ENCODE data around the gene ARHGAP29.

The ARHGAP29 gene

DNA sequence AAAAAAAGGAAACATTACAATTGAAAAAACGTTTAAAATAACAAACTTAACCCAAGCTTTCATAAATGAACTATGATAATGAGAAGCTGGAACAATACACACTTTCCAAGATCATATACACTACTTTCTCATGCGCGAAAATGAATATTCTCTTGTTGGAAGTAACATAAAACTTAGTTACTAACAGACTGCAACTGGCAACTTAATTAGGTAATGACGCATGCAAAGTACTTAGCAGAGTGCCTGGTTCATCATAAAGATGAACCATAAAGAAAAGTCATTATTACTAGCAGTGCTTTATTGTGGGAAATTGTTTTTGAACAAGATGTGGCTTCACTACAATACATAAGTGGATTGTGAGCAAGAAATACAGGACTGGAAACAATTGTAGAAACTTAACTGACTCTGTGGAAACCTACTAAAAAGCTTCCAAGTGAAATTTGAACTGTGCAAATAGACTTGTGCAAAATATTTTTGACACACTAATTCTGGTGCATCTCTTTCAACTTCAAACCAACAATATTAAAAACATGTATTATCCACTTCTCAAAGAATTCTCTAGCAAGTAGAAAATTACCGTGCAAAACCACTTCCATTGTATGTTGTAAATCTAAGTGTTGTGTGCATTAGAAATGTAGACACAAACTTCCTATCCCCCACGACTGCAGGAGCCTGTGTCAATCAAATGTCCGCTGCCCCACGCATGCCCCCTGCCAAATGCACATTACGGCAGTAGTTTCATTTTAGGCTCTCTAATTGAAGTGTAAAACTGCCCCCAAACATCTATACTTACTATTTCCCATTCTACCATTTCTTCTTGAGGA, 2.0 kb downstream of the ARHGAP29 start:
- no peak for DNase-seq

DNA sequence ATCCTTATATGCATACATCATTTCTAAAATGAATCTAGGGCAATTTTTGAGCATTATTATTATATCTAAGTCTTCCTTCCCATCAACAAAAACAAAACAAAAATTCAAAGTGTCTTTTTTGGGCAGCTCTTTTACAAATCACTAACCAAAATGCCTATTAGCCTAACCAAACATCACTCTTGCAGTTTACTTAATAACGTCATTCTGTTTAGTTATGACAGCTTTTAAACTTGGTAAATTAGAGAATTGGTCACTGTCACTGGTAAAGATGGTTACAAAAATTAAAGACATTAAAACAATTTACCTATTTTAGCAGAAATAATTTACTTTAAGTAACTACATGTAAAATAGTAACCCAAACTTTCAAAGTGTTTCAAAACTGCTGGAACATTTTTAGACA, 2.8 kb downstream of the ARHGAP29 start:
- DNase-seq: no peak

DNA sequence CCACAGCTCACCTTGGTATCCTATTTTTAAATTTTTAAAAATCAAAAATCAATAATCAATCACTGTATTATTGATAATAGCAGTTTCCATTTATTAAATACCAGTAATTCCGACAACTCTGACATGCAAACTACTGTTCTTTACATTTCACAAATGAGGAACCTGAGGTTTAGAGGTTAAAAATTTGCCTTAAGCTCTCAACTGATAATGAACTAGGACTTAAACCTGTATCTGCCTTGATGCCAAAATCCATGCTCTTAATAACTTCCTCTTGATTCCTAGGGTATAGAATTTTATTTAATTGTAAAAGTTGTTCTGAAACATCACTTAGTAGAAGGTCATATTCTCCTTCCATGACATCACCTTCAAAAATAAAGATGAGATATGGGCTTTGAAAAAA, 5.6 kb downstream of the ARHGAP29 start:
- DNase-seq: no peak

DNA sequence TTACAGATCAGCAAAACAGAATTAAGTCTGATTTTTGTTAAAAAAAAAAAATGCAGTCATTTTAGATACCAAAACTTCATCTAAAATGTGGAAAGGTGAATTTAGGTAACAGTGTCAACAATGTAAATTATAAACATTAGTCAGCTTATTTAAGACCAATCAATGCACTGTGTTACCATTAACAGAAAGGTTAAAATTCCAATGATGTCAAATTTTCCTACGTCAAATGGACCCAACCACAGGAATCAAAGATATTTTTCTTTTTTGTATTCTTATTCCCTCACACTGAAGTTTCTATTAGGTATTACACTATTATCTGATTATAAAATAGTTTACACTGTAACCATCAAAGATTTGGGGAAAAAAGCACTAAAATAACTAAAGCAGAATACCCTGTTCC, 6.5 kb downstream of the ARHGAP29 start:
- DNase-seq: no peak

DNA sequence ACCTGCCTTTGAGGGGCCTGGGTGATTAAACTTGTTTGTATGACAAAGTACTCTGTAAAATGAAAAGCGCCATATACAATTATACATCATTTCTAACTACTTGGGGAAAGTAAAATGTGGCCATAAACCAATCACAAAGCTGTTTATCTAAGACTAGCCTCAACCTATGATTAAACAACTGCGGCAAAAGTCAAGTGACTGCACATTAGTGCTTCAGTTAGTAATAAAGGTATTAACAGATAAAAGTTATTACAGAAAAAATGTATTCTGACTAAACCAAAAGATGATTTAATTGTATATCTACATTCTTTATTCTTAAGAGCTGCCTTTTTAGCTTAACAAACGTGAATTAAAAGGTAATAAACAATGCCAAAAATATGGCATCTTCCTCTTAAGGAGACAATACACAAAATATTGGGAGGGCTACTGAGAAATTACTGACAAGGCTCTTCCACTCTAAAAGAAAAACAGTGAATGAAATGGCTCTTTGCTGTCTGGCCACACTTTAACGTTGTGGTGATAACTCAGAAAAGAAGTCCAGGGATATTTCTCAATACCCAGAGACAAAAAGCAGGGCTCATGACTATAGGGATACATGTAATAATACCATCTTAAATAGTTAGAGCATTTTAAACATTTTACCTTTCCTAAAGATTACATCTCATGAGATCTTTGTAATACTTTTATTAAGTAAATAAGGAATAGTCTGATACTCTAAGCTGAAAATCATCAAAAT, 8.6 kb downstream of the ARHGAP29 start:
- no peak for DNase-seq

DNA sequence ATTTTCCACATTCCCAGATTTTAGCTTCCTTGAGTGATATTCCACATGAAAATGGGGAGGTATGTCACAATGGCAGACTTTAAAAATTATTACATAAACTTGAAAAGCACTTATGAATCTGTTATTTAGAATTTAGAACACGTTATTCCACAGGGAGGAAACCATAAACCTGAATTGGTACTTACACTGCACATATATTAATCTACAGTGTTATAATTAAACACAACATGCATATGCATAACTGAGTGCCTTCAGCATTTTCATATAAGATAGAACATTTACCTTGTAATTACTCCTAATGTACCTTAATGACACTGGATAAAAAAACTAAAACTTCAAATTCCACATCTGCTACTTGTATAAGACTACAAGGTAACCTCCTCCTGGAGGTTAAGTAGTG, 9.8 kb downstream of the ARHGAP29 start:
- DNase-seq: no peak

DNA sequence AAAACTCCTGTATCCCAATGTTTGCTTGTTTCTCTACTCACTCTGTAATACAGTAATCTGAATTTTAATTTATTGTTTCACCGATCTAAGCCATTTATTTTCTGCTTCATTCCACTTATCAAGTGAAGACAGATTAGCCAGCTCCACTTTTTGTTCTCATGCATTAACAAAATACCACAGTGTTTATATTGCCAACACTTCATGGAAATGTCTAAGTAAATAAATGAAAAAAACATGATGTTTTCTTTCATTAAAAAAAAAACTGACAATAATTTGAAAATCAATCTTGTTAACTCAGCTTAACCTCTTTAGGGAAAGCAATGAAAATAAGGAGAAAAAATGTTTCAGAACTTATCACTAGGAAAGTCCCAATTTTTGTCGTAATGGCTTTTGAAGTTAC, 11.5 kb downstream of the ARHGAP29 start:
- no peak for DNase-seq

DNA sequence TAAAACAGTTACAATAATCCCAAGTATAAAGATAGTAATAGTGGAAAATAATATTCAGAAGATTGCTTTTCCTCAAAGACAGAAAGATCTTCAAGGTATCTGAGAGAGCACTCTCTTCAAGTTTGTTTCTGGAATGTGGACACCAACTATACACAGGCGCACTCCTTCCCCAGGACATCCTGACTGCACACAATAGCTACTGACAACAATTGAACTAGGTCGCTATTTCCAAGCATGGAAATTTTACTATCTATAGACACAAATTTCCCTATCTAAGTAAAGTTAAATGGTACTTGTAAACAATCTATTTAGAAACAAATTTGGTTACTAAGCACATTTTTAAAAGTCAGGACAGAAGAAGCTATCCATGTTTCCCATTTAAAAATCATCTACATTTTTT, 19.1 kb downstream of the ARHGAP29 start:
- no peak for DNase-seq

DNA sequence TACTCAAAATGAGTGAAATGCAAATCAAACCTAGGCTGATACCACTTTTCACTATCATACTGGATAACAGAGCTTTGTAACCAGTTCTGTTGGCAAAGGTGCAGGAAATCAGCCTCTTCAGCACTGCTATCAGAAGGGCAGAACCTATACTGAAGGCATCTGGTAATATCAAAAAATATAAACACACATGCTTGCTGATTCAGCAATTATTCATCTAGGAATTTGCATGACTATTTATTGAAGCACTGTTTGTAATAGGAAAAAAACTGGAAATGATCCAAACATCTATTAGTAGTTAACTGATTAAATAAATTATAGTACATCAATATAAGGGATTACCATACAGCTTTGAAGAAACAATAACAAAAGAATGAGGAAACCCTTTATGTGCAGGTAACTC, 21.4 kb downstream of the ARHGAP29 start:
- no peak for DNase-seq

DNA sequence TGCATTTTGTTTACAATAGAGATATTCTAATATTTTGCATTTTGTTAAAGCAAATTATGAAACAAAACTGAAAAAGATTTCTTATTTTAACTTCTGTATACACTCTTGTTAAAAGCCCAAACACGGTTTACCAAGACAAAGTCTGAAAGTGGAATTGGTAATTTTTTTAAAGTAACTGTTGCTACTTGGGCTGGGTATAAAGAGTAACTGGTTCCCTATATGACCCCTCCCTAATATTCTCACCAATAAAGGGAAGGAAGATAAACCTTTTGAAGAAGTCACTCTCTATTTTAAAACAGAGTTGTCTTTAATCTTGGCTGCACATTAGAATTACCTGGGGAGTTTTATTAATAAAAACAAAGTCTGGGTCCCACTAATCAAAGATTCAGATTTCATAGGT, 27.4 kb downstream of the ARHGAP29 start:
- no peak for DNase-seq

DNA sequence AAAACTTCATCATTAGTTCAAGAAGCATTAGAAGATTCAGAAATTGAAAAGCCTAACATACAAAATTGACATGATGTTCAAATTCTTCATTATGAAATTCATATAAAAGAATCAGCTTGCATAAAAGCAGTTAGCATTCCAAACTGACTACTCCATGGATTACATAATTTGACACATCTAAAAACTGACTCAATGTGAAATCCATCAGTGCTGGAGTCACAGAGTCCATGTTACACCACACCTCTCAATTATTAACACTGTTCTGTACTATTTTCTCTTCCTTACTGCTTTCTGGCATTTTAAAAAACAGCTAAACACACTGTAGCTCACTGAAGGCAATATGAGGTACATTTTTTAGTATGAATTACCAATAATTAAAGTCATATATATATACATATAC, 28.0 kb downstream of the ARHGAP29 start:
- no peak for DNase-seq

DNA sequence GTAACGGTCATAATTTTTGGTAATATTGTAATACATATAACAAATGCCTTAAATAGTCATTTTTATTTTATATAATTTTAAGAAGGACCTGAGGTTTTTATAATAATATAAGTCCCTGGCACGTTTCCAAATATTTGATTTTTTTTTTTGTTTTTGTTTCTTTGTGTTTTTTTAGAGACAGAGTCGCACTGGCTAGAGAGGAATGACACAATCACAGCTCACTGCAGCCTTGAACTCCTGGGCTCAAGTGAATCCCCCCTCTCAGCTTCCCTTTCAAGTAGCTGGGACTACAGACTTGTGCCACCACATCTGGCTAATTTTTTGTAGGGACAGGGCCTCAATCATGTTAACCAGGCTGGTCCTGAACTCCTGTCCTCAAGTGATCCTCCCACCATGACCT, 29.7 kb downstream of the ARHGAP29 start:
- no peak for DNase-seq

DNA sequence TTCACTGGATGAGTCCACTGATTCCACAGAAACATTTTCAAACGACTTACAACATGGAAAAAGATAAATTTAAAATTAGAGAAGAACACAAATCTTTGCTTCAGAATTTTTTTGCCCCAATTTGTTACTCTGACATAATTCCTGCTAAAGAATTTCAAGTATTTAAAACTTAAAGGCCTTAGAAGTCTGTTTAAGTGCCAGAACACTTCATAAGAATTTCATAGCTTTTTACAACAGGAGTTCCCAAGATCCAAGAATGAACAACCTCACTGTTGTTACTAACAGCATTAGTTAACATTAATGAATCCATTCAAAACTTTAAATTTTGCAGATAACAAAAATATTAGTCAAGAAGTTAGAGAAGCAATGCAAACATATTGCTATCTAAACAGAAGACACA, 31.7 kb downstream of the ARHGAP29 start:
- DNase-seq: no peak

DNA sequence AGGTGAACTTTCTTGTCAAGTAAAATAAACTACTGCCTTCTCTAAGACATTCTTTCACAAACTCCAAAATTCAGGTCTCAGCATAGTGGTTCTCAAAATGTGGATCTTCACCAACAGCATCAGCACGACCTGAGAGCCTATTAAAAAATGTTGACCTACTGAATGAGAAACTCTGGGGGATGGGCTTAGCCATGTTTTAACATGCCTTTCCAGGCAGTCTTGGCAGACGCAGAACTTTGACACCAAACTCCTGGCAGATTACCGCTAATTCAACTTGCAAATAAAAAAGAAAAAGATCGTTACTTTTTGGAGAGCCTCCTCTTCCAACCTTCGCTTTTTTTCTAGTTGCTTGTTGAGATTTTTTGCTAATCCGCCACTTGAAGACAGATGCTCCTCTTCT, 35.1 kb downstream of the ARHGAP29 start:
- DNase-seq: no peak

DNA sequence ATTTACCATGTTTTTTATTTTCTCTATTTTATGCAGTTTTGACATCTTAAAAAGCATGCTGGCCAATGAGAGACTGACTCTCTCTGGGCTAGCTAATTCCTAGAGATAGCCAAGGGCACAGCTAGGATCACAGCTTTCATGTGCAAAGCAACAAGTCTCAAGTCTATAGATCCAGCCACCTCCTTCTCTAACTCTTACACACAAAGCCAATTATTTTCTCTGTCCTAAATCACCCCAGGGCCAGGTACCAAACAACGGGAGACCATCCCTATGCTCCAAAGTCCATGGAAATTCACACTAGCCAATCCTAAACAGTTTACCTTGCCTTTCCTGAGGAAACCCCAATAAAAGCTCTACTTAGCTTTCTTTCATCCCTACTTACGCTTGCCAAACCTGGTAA, 38.0 kb downstream of the ARHGAP29 start:
- DNase-seq: no peak

DNA sequence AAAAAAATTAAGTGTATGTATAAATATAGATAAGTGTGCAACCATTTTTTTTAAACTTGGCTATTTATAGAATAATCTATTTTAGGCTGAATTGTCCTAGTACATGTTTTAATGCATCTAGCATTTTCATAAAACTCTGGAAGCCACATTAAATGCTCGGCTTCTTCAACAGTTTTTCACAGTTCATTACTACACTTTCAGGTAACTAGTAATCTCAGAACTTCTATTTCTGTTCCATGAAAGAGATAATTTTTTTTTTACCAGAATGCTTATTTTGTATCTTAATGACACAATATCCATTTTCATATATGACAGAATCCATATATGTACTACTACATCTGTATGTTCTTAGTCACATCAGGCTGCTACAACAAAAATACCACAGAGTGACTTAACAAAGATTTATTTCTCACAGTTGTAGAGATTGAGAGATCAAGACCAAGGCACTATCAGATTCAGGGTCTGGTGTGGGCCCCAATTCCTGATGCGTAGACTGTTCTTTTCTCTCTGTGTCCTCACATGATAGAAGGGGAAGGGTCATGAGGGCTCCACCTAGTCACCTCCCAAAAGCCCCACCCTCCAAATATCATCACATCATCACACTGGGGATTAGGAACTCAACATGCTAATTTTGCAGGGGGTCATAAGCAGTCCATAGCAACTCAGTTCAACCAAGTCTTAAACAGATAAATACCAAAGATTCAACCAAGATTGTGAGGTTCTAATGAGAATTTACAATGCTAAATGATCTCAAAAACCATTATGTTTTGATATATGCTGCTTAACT, 43.1 kb downstream of the ARHGAP29 start:
- no peak for DNase-seq

DNA sequence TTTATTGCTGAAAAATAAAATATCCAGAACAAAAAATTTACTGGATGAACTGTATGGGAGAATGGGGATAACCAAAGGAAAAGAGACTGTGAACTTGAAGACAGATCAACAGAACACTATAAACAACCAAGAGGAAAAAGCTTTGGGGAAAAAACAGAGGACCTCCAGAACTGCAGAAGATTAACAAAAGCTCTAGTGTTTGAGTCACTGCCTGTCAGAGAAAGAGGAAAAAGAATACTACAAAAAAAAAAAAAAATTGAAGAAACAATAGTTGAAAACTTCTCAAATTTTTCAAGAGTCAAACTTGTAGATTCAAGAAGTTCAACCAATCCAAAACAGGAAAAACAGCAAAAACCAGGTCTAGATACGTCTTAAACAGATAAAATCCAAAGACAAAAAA, 44.3 kb downstream of the ARHGAP29 start:
- no peak for DNase-seq

DNA sequence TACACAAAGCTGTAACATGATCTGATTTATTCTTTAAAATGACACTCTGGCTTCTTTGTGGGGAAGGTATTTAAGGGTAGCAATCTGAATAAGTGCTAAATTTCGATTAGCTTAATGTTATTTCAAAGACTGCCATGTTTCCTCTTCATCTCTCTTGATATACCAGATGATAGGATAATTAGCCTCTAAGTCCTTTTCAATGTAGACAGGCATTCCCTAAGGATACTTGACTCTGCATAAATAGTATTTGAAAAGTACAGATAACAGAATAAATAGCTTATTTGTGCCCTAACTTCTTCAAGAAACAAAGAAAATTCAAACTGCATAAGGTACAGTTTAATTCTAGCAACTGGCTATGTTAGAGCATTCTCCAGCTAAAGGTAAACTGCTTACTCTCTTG, 46.2 kb downstream of the ARHGAP29 start:
- no peak for DNase-seq

DNA sequence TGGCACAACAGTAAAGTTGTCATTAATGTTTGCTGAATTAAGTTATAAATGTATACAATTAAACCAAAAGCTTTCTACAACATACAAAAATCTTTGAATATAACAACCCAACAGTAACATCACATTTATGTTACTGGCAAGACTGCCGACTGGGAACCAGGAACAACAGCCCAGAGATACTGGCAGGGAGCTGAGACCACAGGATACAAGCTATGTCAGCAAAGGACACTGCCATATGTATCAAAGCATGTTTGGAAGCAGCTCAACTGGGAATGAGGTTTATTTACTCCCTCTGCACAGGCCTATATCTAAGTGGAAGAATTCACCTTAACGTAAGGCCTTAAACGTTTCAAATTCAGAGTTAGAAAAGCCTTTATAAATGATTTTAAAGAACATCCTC, 50.4 kb downstream of the ARHGAP29 start:
- no peak for DNase-seq

DNA sequence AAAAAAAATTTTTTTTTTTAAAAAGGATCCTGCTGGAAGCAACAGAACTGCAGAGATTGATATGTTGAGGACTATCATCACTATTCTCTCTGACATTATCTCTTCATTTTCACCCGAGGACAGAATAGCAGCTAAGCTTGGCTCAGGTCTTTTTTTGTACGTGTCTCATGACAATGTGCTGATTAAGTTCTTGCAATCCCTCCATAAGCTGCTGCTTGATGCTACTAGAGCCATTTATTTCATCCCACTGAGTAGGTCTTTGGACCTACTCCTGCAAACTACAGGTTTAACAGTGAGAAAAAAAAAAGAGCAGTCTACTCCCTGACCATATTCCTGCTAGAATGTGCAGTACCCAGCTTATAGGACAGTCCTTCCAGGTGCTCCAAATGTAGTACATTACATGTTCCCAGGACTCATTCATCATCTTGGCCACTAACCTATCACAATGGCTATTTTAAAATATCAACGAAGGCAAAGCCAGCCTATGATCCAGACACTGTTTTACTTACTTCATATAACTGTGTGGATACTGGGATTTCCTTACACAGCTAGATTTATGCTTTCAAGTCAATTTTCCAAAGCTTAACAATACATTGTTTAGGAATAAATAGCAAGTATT, 54.1 kb downstream of the ARHGAP29 start:
- no peak for DNase-seq

DNA sequence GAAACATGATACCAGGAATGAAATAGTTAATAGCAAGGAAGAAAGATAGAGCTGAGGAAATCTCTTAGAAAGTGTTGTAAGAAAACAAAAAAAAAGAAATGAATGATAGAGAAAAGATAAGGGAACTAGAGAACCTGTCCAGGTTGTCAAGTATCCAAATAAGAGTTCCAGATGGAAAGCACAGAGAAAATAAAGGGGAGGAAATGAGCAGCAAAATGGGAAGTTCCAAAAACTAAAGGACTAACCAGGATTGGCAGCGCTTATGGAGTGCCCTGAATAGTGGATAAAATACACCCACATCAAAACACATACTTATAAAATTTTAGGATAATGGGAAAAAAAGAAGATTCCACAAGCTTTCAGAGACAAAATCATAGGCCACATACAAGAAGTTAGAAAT, 55.2 kb downstream of the ARHGAP29 start:
- DNase-seq: no peak

DNA sequence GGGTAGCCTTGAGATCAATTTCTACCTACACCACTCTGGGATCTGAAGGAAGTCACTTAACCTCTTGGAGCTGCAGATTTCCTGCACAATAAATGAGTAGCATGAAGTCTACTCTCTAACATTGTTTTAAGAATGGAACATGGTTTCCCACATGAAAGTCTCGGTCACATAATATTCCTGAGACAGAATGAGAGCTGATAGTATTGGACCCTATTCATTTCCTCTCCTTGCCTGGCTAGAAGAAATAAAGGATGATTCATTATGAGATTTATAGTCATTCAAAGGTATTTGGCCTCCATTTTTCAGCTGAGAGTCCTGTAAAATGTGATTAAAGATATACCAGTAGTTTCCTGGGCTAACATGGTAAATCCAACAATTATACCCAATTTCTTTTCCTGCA, 56.7 kb downstream of the ARHGAP29 start:
- no peak for DNase-seq

DNA sequence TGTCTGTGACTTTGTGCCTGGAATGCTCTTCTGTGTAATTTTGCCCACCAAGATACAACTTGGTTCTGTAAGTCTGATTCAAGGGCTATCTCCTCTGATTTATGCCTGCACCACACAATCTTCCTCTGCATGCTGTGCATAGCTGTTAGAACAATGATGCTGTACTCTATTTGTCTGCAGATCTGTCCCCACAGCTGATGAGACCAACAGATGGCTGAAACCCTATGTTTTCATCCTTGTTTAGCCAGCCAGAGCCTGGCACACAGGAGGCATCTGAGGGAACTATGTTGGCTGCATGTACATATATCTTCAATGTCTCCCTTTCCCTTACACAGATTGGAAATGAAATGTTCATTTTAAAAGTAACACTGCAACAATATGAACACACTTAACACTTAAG, 58.5 kb downstream of the ARHGAP29 start:
- no peak for DNase-seq
